ENCODE results near the gene KIF22. TPM values are rescaled to one million over a fixed set of nuclear protein-coding genes. Genes with fewer than 3 reads are reported as not detected.

KIF22 gene
- total and polyA plus RNA-seq, 9 of the 15 experiments (the other 6 are each of a cell fraction or from before 2014, with no cell fraction given), result 8.7 to 232 (median 131) TPM

DNA sequence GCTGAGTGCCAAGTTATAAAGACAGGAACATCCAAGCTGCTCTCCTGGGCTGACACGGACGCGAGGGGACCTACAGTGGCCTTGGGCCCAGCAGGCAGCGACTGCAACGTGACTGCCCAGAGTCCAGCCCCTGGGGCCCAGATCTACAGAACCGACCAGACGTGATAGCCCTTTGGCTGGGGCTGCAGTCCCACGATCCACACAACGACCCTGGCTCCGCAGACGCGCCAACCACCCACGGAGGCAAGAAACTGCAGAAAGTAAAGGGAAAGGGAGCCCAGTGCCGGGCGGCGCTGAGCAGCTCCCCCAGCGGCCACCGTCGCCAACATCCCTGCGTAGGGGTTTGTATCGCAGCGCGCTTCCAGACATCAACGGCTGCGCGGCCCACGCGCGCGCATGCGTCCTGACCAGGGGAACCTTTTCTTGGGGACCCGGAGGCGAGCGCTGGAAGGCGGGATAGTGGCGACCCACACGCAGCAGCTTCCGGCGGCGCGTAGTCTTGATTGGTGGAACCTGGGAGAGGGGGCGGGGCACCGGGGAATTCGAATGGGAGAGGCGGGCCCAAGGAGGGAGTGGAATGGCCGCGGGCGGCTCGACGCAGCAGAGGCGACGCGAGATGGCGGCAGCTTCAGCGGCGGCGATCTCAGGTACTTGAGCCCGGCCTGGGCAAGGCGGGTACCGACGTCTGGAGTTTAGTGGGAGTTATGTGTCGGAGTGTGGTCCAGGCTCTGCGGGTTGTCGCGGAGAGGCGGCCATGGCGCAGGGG, at the start of gene KIF22 (continued):
- TF ChIP-seq, protein P1, sequence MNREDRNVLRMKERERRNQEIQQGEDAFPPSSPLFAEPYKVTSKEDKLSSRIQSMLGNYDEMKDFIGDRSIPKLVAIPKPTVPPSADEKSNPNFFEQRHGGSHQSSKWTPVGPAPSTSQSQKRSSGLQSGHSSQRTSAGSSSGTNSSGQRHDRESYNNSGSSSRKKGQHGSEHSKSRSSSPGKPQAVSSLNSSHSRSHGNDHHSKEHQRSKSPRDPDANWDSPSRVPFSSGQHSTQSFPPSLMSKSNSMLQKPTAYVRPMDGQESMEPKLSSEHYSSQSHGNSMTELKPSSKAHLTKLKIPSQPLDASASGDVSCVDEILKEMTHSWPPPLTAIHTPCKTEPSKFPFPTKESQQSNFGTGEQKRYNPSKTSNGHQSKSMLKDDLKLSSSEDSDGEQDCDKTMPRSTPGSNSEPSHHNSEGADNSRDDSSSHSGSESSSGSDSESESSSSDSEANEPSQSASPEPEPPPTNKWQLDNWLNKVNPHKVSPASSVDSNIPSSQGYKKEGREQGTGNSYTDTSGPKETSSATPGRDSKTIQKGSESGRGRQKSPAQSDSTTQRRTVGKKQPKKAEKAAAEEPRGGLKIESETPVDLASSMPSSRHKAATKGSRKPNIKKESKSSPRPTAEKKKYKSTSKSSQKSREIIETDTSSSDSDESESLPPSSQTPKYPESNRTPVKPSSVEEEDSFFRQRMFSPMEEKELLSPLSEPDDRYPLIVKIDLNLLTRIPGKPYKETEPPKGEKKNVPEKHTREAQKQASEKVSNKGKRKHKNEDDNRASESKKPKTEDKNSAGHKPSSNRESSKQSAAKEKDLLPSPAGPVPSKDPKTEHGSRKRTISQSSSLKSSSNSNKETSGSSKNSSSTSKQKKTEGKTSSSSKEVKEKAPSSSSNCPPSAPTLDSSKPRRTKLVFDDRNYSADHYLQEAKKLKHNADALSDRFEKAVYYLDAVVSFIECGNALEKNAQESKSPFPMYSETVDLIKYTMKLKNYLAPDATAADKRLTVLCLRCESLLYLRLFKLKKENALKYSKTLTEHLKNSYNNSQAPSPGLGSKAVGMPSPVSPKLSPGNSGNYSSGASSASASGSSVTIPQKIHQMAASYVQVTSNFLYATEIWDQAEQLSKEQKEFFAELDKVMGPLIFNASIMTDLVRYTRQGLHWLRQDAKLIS (CRISPR knock-in tag; IDR thresholded peaks at IDR 0.05), result no peak
- TF ChIP-seq PURB (CRISPR knock-in tag; IDR thresholded peaks at IDR 0.05; ENCODE audit: low read depth) (no peak), MECOM (CRISPR knock-in tag; IDR thresholded peaks at IDR 0.05) (no peak), PRMT5 (CRISPR knock-in tag; IDR thresholded peaks at IDR 0.05) (no peak), PCBP1 (IDR thresholded peaks at IDR 0.05; ENCODE audit: low read depth, low read length, poor library complexity, severe bottlenecking) (peak; percentile 90), RBM17 (IDR thresholded peaks at IDR 0.05; ENCODE audit: borderline replicate concordance, low read depth, low read length) (no peak), NBN (IDR thresholded peaks at IDR 0.05; ENCODE audit: low read depth) (peak; percentile 41; the same call in 1 of the 2 replicates)
- TF ChIP-seq, protein P2, sequence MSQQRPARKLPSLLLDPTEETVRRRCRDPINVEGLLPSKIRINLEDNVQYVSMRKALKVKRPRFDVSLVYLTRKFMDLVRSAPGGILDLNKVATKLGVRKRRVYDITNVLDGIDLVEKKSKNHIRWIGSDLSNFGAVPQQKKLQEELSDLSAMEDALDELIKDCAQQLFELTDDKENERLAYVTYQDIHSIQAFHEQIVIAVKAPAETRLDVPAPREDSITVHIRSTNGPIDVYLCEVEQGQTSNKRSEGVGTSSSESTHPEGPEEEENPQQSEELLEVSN (IDR thresholded peaks at IDR 0.05; ENCODE audit: borderline replicate concordance in 1 of 2, extremely low read depth in 1 of 2, insufficient read depth in 1 of 2, insufficient read length in 1 of 2, low read depth in 1 of 2, low read length in 1 of 2, poor library complexity in 1 of 2, severe bottlenecking in 1 of 2), result peak; percentile 27 to 67
- TF ChIP-seq, protein P3, sequence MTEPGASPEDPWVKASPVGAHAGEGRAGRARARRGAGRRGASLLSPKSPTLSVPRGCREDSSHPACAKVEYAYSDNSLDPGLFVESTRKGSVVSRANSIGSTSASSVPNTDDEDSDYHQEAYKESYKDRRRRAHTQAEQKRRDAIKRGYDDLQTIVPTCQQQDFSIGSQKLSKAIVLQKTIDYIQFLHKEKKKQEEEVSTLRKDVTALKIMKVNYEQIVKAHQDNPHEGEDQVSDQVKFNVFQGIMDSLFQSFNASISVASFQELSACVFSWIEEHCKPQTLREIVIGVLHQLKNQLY (CRISPR knock-in tag; conservative IDR thresholded peaks at IDR 0.05), result 0 out of 4 replicates have a peak, but pooled peaks of 1 of the 2 experiments have one; percentile 40
- TF ChIP-seq, protein P4, sequence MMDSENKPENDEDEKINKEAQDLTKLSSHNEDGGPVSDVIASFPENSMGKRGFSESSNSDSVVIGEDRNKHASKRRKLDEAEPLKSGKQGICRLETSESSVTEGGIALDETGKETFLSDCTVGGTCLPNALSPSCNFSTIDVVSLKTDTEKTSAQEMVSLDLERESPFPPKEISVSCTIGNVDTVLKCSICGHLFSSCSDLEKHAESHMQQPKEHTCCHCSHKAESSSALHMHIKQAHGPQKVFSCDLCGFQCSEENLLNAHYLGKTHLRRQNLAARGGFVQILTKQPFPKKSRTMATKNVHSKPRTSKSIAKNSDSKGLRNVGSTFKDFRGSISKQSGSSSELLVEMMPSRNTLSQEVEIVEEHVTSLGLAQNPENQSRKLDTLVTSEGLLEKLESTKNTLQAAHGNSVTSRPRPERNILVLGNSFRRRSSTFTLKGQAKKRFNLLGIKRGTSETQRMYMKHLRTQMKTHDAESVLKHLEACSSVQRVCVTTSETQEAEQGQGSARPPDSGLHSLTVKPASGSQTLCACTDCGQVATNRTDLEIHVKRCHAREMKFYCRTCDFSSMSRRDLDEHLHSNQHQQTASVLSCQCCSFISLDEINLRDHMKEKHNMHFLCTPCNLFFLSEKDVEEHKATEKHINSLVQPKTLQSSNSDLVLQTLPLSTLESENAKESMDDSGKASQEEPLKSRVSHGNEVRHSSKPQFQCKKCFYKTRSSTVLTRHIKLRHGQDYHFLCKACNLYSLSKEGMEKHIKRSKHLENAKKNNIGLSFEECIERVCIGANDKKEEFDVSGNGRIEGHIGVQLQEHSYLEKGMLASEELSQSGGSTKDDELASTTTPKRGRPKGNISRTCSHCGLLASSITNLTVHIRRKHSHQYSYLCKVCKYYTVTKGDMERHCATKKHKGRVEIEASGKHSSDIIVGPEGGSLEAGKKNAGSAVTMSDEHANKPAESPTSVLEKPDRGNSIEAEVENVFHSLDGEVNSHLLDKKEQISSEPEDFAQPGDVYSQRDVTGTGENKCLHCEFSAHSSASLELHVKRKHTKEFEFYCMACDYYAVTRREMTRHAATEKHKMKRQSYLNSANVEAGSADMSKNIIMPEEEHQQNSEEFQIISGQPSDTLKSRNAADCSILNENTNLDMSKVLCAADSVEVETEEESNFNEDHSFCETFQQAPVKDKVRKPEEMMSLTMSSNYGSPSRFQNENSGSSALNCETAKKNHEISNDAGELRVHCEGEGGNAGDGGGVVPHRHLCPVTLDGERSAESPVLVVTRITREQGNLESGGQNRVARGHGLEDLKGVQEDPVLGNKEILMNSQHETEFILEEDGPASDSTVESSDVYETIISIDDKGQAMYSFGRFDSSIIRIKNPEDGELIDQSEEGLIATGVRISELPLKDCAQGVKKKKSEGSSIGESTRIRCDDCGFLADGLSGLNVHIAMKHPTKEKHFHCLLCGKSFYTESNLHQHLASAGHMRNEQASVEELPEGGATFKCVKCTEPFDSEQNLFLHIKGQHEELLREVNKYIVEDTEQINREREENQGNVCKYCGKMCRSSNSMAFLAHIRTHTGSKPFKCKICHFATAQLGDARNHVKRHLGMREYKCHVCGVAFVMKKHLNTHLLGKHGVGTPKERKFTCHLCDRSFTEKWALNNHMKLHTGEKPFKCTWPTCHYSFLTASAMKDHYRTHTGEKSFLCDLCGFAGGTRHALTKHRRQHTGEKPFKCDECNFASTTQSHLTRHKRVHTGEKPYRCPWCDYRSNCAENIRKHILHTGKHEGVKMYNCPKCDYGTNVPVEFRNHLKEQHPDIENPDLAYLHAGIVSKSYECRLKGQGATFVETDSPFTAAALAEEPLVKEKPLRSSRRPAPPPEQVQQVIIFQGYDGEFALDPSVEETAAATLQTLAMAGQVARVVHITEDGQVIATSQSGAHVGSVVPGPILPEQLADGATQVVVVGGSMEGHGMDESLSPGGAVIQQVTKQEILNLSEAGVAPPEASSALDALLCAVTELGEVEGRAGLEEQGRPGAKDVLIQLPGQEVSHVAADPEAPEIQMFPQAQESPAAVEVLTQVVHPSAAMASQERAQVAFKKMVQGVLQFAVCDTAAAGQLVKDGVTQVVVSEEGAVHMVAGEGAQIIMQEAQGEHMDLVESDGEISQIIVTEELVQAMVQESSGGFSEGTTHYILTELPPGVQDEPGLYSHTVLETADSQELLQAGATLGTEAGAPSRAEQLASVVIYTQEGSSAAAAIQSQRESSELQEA (IDR thresholded peaks at IDR 0.05; ENCODE audit: low read depth), result peak; percentile 87

All from K562 (cell line).